Activated T-cell treated with anti-CD3 and anti-CD28 coated beads, Interleukin-2, amount 50 U/mL, for 24 hours (primary cell): ENCODE results near the gene TEX29.

Source experiments
- DNase-seq: peaks from one replicate; pipeline ENCODE4 v3.0.0-alpha.2; 2020
- H3K27ac Mint-ChIP-seq: 2 replicates; pipeline ENCODE4 v1.8.0; 2020; ENCODE audit warnings: mild to moderate bottlenecking, mixed read lengths
- H3K27me3 Mint-ChIP-seq: 2 replicates; pipeline ENCODE4 v1.8.0; 2020; ENCODE audit warnings: mixed read lengths
- H3K36me3 Mint-ChIP-seq: 2 replicates; pipeline ENCODE4 v1.8.0; 2020; ENCODE audit warnings: low read depth, mixed read lengths
- H3K4me1 Mint-ChIP-seq: 2 replicates; pipeline ENCODE4 v1.8.0; 2020; ENCODE audit warnings: low read depth, mixed read lengths
- H3K4me3 Mint-ChIP-seq: 2 replicates; pipeline ENCODE4 v1.8.0; 2020; ENCODE audit warnings: mild to moderate bottlenecking, moderate library complexity, mixed read lengths
- H3K9me3 Mint-ChIP-seq: 2 replicates; pipeline ENCODE4 v1.8.0; 2020; ENCODE audit warnings: mixed read lengths

Gene TEX29

GRCh38 chr13:111337206-111337605, 16.8 kb downstream of the TEX29 start:
- H3K4me1 Mint-ChIP-seq, result no peaks in the 10 kb centered on the region
- H3K27me3 Mint-ChIP-seq, result no peaks in the 10 kb centered on the region
- H3K27ac Mint-ChIP-seq, result no peak overlapping the region
- peaks cover 7% of the 10 kb centered on the region for H3K36me3 Mint-ChIP-seq
- no peak overlapping the region for H3K4me3 Mint-ChIP-seq
- no peak for DNase-seq
- peaks cover 4% of the 10 kb centered on the region for H3K9me3 Mint-ChIP-seq

GRCh38 chr13:111337741-111338140, 17.3 kb downstream of the TEX29 start:
- H3K4me1 Mint-ChIP-seq, result no peaks in the 10 kb centered on the region
- H3K27ac Mint-ChIP-seq, result no peak overlapping the region
- H3K27me3 Mint-ChIP-seq, result no peaks in the 10 kb centered on the region
- H3K4me3 Mint-ChIP-seq, result no peak overlapping the region
- peaks cover 4% of the 10 kb centered on the region for H3K9me3 Mint-ChIP-seq
- peaks cover 7% of the 10 kb centered on the region for H3K36me3 Mint-ChIP-seq
- no peak for DNase-seq

- H3K27me3 Mint-ChIP-seq, result no peaks in the 10 kb centered on the region
- DNase-seq, result no peak
- no peaks in the 10 kb centered on the region for H3K4me1 Mint-ChIP-seq
- H3K9me3 Mint-ChIP-seq, result peaks cover 4% of the 10 kb centered on the region
- peaks cover 7% of the 10 kb centered on the region for H3K36me3 Mint-ChIP-seq
- H3K27ac Mint-ChIP-seq, result no peak overlapping the region
- no peak overlapping the region for H3K4me3 Mint-ChIP-seq
Measured at GRCh38 chr13:111338841-111339240, 18.4 kb downstream of the TEX29 start.

- no peak overlapping the region for H3K27ac Mint-ChIP-seq
Measured at GRCh38 chr13:111339366-111340143, 19.1 kb downstream of the TEX29 start.

GRCh38 chr13:111341886-111342285, 21.4 kb downstream of the TEX29 start:
- H3K4me1 Mint-ChIP-seq, result no peaks in the 10 kb centered on the region
- H3K9me3 Mint-ChIP-seq, result no peaks in the 10 kb centered on the region
- H3K27ac Mint-ChIP-seq, result no peak overlapping the region
- no peak overlapping the region for H3K4me3 Mint-ChIP-seq
- no peaks in the 10 kb centered on the region for H3K27me3 Mint-ChIP-seq
- no peak for DNase-seq
- H3K36me3 Mint-ChIP-seq, result peaks cover 5% of the 10 kb centered on the region

More at GRCh38 chr13:111339366-111340143, 19.1 kb downstream of the TEX29 start:
- Mint-ChIP-seq H3K27me3 (no peaks in the 10 kb centered on the region), H3K4me1 (no peaks in the 10 kb centered on the region), H3K4me3 (no peak overlapping the region), H3K36me3 (peaks cover 5% of the 10 kb centered on the region), H3K9me3 (no peaks in the 10 kb centered on the region)
- DNase-seq, result no peak

- H3K9me3 Mint-ChIP-seq, result no peaks in the 10 kb centered on the region
- no peaks in the 10 kb centered on the region for H3K4me1 Mint-ChIP-seq
- peaks cover 2% of the 10 kb centered on the region for H3K36me3 Mint-ChIP-seq
- H3K27ac Mint-ChIP-seq, result no peak overlapping the region
- H3K4me3 Mint-ChIP-seq, result no peak overlapping the region
- H3K27me3 Mint-ChIP-seq, result no peaks in the 10 kb centered on the region
- DNase-seq, result no peak
Measured at GRCh38 chr13:111342721-111343120, 22.3 kb downstream of the TEX29 start.

GRCh38 chr13:111343186-111343805, 22.9 kb downstream of the TEX29 start:
- no peaks in the 10 kb centered on the region for H3K27me3 Mint-ChIP-seq
- no peak overlapping the region for H3K4me3 Mint-ChIP-seq
- H3K9me3 Mint-ChIP-seq, result no peaks in the 10 kb centered on the region
- peaks cover 2% of the 10 kb centered on the region for H3K36me3 Mint-ChIP-seq
- no peak overlapping the region for H3K27ac Mint-ChIP-seq
- no peaks in the 10 kb centered on the region for H3K4me1 Mint-ChIP-seq
- DNase-seq, result no peak

- Mint-ChIP-seq H3K27ac (no peak overlapping the region), H3K4me3 (no peak overlapping the region), H3K27me3 (no peaks in the 10 kb centered on the region), H3K9me3 (no peaks in the 10 kb centered on the region), H3K36me3 (peaks cover 2% of the 10 kb centered on the region), H3K4me1 (no peaks in the 10 kb centered on the region)
- DNase-seq, result no peak
Measured at GRCh38 chr13:111344471-111345191, 24.2 kb downstream of the TEX29 start.

- DNase-seq, result no peak
- Mint-ChIP-seq H3K9me3 (no peaks in the 10 kb centered on the region), H3K27me3 (no peaks in the 10 kb centered on the region), H3K27ac (no peak overlapping the region), H3K4me1 (no peaks in the 10 kb centered on the region), H3K36me3 (peaks cover 2% of the 10 kb centered on the region), H3K4me3 (no peak overlapping the region)
Measured at GRCh38 chr13:111345682-111346081, 25.2 kb downstream of the TEX29 start.

GRCh38 chr13:111346101-111346680, 25.7 kb downstream of the TEX29 start:
- H3K9me3 Mint-ChIP-seq, result no peaks in the 10 kb centered on the region
- no peaks in the 10 kb centered on the region for H3K4me1 Mint-ChIP-seq
- peaks cover 2% of the 10 kb centered on the region for H3K36me3 Mint-ChIP-seq
- no peaks in the 10 kb centered on the region for H3K27me3 Mint-ChIP-seq
- no peak overlapping the region for H3K27ac Mint-ChIP-seq
- no peak for DNase-seq
- H3K4me3 Mint-ChIP-seq, result no peak overlapping the region

GRCh38 chr13:111347438-111347837, 27.0 kb downstream of the TEX29 start:
- peaks cover 2% of the 10 kb centered on the region for H3K36me3 Mint-ChIP-seq
- H3K27ac Mint-ChIP-seq, result no peak overlapping the region
- H3K4me3 Mint-ChIP-seq, result no peak overlapping the region
- H3K9me3 Mint-ChIP-seq, result peaks cover 4% of the 10 kb centered on the region
- no peaks in the 10 kb centered on the region for H3K4me1 Mint-ChIP-seq
- H3K27me3 Mint-ChIP-seq, result no peaks in the 10 kb centered on the region
- no peak for DNase-seq

- H3K27ac Mint-ChIP-seq, result no peak overlapping the region
- no peak overlapping the region for H3K4me3 Mint-ChIP-seq
- H3K4me1 Mint-ChIP-seq, result peaks cover 9% of the 10 kb centered on the region
- H3K27me3 Mint-ChIP-seq, result no peaks in the 10 kb centered on the region
- H3K9me3 Mint-ChIP-seq, result peaks cover 4% of the 10 kb centered on the region
- DNase-seq, result no peak
- H3K36me3 Mint-ChIP-seq, result no peaks in the 10 kb centered on the region
Measured at GRCh38 chr13:111353508-111353907, 33.1 kb downstream of the TEX29 start.

DNA sequence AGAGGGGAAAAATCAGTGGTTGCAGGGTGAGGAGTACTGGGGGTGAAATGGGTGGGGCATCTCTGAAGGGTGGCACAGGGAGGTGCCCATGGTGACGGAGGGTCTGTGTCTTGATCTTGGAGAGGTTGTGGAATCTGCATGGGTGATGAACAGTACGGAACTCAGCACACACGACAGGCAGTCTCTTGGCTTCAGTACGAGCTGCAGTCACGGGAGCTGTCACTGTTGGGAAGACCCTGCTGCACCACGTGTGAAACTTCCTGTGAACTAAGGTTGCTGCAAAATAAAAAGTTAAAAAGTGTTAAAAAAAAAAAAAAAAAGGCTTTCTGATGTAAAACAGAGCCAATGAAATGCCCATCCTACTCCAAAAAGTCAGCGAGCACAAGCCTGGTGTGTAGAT, 34.3 kb downstream of the TEX29 start:
- no peak overlapping the region for H3K27ac Mint-ChIP-seq
- no peak overlapping the region for H3K4me3 Mint-ChIP-seq
- H3K4me1 Mint-ChIP-seq, result peaks cover 9% of the 10 kb centered on the region
- no peak for DNase-seq
- H3K36me3 Mint-ChIP-seq, result no peaks in the 10 kb centered on the region
- H3K9me3 Mint-ChIP-seq, result peaks cover 4% of the 10 kb centered on the region
- H3K27me3 Mint-ChIP-seq, result no peaks in the 10 kb centered on the region

GRCh38 chr13:111356795-111357194, 36.4 kb downstream of the TEX29 start:
- peaks cover 4% of the 10 kb centered on the region for H3K9me3 Mint-ChIP-seq
- H3K4me3 Mint-ChIP-seq, result no peak overlapping the region
- H3K27ac Mint-ChIP-seq, result no peak overlapping the region
- no peaks in the 10 kb centered on the region for H3K36me3 Mint-ChIP-seq
- DNase-seq, result no peak
- H3K27me3 Mint-ChIP-seq, result peaks cover 4% of the 10 kb centered on the region
- peaks cover 9% of the 10 kb centered on the region for H3K4me1 Mint-ChIP-seq
